MM.1S (cell line): ENCODE data around the gene SH3TC1.

ENCODE experiments used
- DNase-seq: peaks from one replicate; pipeline ENCODE4 v3.0.0-alpha.2; 2015
- H2AFZ ChIP-seq: fragments of 300-600 bp; sonication (generic); 2 replicates; pipeline ENCODE4 v1.6.0; 2016; ENCODE audit warnings: antibody characterized with exemption, low read length
- H3F3A ChIP-seq: fragments of 300-600 bp; sonication (generic); 2 replicates; pipeline ENCODE4 v1.6.1; 2016; ENCODE audit warnings: mild to moderate bottlenecking, antibody characterized with exemption, low read length, moderate library complexity, mixed read lengths; ENCODE audit not compliant: insufficient read depth
- H3K27ac ChIP-seq: fragments of 300-600 bp; sonication (generic); 2 replicates; pipeline ENCODE4 v1.5.1; 2016; ENCODE audit warnings: mild to moderate bottlenecking, low read length
- H3K27me3 ChIP-seq: fragments of 300-600 bp; sonication (generic); replicated peaks from 2 replicates; pipeline ENCODE4 v1.6.0; 2016; ENCODE audit warnings: low read length; ENCODE audit not compliant: insufficient read depth
- H3K36me3 ChIP-seq: fragments of 300-600 bp; sonication (generic); replicated peaks from 2 replicates; pipeline ENCODE4 v1.6.1; 2016; ENCODE audit warnings: mild to moderate bottlenecking, low read length, mixed read lengths; ENCODE audit not compliant: insufficient read depth
- H3K4me1 ChIP-seq: fragments of 300-600 bp; sonication (generic); 2 replicates; pipeline ENCODE4 v1.6.1; 2016; ENCODE audit warnings: low read length, mixed read lengths
- H3K4me2 ChIP-seq: fragments of 300-600 bp; sonication (generic); 2 replicates; pipeline ENCODE4 v1.6.0; 2016; ENCODE audit warnings: low read depth, low read length
- H3K4me3 ChIP-seq: fragments of 300-600 bp; sonication (generic); 2 replicates; pipeline ENCODE4 v1.5.1; 2016; ENCODE audit warnings: low read length, mixed read lengths
- H3K79me2 ChIP-seq: fragments of 300-600 bp; sonication (generic); 2 replicates; pipeline ENCODE4 v1.6.1; 2016; ENCODE audit warnings: mixed run types, low read length, mixed read lengths
- H3K9ac ChIP-seq: fragments of 300-600 bp; sonication (generic); 2 replicates; pipeline ENCODE4 v1.6.1; 2016; ENCODE audit warnings: low read length, mixed read lengths
- H3K9me2 ChIP-seq: fragments of 300-600 bp; sonication (generic); replicated peaks from 2 replicates; pipeline ENCODE4 v1.6.1; 2016; ENCODE audit warnings: mild to moderate bottlenecking, low read length, mixed read lengths; ENCODE audit not compliant: insufficient read depth
- H3K9me3 ChIP-seq: fragments of 300-600 bp; sonication (generic); replicated peaks from 2 replicates; pipeline ENCODE4 v1.6.1; 2016; ENCODE audit warnings: mild to moderate bottlenecking, low read length, mixed read lengths; ENCODE audit not compliant: insufficient read depth
- H4K20me1 ChIP-seq: fragments of 300-600 bp; sonication (generic); 2 replicates; pipeline ENCODE4 v1.6.1; 2016; ENCODE audit warnings: mild to moderate bottlenecking, low read length, moderate library complexity, mixed read lengths; ENCODE audit not compliant: insufficient read depth
- EZH2 ChIP-seq: fragments of 300-600 bp; sonication (generic); optimal IDR thresholded peaks from 2 replicates; pipeline ENCODE3; 2017; ENCODE audit warnings: low read depth, mild to moderate bottlenecking, antibody characterized with exemption, low read length, mixed read lengths
- EZH2phosphoT487 ChIP-seq: fragments of 300-600 bp; sonication (generic); IDR thresholded peaks from 2 replicates; pipeline ENCODE4 v1.6.1; 2018; ENCODE audit warnings: antibody characterized with exemption, low read length
- TF ChIP-seq, protein P1 (sequence below): fragments of 300-600 bp; sonication (generic); IDR thresholded peaks from 2 replicates; pipeline ENCODE4 v1.5.1; 2016; ENCODE audit warnings: antibody characterized with exemption, low read length, mixed read lengths

SH3TC1 gene

DNA sequence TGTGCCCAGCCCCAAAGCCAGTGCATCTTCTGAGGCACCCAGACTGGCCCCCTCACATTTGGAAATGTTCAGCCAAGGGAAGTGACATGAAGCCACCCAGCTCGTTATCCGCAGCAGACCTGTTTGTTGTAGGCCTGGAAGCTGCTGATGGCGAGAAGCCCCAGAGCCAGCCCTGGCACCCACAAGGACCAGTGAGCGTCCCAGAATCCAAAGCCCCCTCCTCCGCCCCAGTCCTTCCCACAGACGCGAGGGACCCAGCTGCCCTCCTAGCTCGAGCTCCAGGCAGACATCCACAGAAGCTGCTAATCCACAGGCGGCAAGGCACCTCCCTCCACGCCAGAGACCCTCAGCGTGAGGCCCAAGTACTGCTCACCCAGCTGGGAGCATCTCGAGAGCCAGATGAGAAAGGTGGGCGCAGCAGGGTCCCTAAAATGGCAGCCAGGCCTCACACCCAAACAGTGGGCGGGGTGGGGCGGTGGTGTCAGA is 47.9 kb upstream of the SH3TC1 start:
- Histone ChIP-seq H3K4me3 (no peak overlapping the region), H3K4me2 (no peak overlapping the region), H3K36me3 (no peaks in the 10 kb centered on the region), H3K27me3 (peaks cover 89% of the 10 kb centered on the region), H3K27ac (no peak overlapping the region), H3F3A (no peaks in the 10 kb centered on the region), H3K9ac (no peak overlapping the region), H4K20me1 (no peaks in the 10 kb centered on the region), H3K4me1 (no peaks in the 10 kb centered on the region), H3K9me3 (no peaks in the 10 kb centered on the region), H3K9me2 (no peaks in the 10 kb centered on the region), H2AFZ (no peak overlapping the region), H3K79me2 (no peaks in the 10 kb centered on the region)
- no peak for TF ChIP-seq EZH2
- TF ChIP-seq, protein P1, sequence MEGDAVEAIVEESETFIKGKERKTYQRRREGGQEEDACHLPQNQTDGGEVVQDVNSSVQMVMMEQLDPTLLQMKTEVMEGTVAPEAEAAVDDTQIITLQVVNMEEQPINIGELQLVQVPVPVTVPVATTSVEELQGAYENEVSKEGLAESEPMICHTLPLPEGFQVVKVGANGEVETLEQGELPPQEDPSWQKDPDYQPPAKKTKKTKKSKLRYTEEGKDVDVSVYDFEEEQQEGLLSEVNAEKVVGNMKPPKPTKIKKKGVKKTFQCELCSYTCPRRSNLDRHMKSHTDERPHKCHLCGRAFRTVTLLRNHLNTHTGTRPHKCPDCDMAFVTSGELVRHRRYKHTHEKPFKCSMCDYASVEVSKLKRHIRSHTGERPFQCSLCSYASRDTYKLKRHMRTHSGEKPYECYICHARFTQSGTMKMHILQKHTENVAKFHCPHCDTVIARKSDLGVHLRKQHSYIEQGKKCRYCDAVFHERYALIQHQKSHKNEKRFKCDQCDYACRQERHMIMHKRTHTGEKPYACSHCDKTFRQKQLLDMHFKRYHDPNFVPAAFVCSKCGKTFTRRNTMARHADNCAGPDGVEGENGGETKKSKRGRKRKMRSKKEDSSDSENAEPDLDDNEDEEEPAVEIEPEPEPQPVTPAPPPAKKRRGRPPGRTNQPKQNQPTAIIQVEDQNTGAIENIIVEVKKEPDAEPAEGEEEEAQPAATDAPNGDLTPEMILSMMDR = no peak
- no peak for TF ChIP-seq EZH2phosphoT487
- no peak for DNase-seq

DNA sequence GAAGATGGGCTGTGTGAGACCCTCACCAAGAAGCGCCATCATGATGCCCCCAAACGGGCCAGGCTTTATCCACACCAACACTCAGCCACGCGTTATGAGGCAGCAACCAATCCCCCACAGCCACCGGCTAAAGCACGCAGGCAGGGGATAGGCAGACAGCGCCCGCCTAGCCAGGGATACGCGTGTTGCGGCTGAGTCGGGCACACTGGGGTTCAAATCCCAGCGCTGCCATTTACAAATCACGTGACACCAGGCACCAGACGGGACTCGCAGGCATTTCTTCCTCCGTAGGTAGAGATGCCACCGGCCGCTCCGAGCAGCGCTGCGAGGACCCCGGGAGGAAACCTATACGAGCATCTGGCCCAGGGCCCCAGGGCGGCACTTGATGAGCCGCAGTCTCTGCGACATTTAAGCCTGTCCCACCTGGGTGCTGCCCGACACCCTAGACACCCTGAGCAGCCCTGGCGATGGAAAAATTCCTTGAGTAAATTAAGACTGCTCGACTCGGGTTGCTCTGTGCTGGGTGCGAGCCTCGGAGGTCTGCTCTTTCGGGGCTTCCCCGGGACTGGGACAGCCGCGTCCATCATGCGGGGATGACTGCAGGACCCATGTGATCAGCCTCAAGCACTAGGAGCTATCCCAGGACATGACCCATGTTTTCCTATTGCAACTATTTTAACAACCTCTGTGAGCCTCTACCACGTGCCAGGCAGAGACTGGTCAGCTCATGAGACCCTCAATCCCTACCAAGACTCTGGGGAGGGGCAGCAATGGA is 46.8 kb upstream of the SH3TC1 start:
- H3F3A ChIP-seq = no peaks in the 10 kb centered on the region
- no peak overlapping the region for H3K9ac ChIP-seq
- H2AFZ ChIP-seq = no peak overlapping the region
- no peaks in the 10 kb centered on the region for H3K79me2 ChIP-seq
- TF ChIP-seq, protein P1 = no peak
- TF ChIP-seq EZH2phosphoT487 = no peak
- no peak for TF ChIP-seq EZH2
- no peak overlapping the region for H3K27ac ChIP-seq
- no peaks in the 10 kb centered on the region for H3K4me1 ChIP-seq
- H3K36me3 ChIP-seq = no peaks in the 10 kb centered on the region
- H3K9me2 ChIP-seq = no peaks in the 10 kb centered on the region
- no peak overlapping the region for H3K4me2 ChIP-seq
- peaks cover 89% of the 10 kb centered on the region for H3K27me3 ChIP-seq
- no peaks in the 10 kb centered on the region for H4K20me1 ChIP-seq
- no peaks in the 10 kb centered on the region for H3K9me3 ChIP-seq
- no peak overlapping the region for H3K4me3 ChIP-seq
- DNase-seq = no peak

DNA sequence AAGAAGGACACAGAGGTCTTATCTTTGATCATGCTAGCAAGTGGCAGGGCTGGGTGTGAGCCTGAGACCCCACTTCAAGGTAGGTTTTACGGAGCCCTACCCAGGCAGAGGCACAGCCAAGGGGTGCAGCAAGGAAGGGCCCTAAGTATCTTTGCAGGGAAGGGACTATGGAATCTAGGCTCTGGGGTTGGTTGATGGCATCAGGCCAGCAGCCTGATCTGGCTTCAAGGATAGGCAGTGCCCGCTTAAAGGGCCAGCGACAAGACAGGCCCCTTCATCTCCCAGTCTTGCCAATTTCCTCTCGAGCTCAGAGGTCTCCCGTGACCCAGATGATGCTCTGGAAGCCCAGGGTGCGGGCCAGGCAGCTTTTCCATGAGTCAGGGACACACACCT is 46.2 kb upstream of the SH3TC1 start:
- Histone ChIP-seq H3F3A (no peaks in the 10 kb centered on the region), H3K27me3 (peaks cover 89% of the 10 kb centered on the region), H3K4me2 (no peak overlapping the region), H3K4me3 (no peak overlapping the region), H3K4me1 (no peaks in the 10 kb centered on the region), H3K79me2 (no peaks in the 10 kb centered on the region), H2AFZ (no peak overlapping the region), H3K9me2 (no peaks in the 10 kb centered on the region), H3K27ac (no peak overlapping the region), H3K9me3 (no peaks in the 10 kb centered on the region), H4K20me1 (no peaks in the 10 kb centered on the region), H3K9ac (no peak overlapping the region), H3K36me3 (no peaks in the 10 kb centered on the region)
- TF ChIP-seq EZH2phosphoT487 = no peak
- TF ChIP-seq, protein P1 = no peak
- no peak for TF ChIP-seq EZH2
- DNase-seq = no peak
